ENCODE measurements around the gene ISYNA1. TPM values are rescaled to one million over a fixed set of nuclear protein-coding genes. Genes with fewer than 3 reads are reported as not detected.

The ISYNA1 gene
- total and polyA plus RNA-seq, 2 of the 13 experiments (the other 11 are each of a cell fraction or from before 2014, with no cell fraction given), result 29.6 to 48.5 TPM

GRCh38 chr19:18418483-18419194 is 19.3 kb downstream of the ISYNA1 start (continued):
- TF ChIP-seq, protein P1, sequence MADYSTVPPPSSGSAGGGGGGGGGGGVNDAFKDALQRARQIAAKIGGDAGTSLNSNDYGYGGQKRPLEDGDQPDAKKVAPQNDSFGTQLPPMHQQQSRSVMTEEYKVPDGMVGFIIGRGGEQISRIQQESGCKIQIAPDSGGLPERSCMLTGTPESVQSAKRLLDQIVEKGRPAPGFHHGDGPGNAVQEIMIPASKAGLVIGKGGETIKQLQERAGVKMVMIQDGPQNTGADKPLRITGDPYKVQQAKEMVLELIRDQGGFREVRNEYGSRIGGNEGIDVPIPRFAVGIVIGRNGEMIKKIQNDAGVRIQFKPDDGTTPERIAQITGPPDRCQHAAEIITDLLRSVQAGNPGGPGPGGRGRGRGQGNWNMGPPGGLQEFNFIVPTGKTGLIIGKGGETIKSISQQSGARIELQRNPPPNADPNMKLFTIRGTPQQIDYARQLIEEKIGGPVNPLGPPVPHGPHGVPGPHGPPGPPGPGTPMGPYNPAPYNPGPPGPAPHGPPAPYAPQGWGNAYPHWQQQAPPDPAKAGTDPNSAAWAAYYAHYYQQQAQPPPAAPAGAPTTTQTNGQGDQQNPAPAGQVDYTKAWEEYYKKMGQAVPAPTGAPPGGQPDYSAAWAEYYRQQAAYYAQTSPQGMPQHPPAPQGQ (CRISPR knock-in tag; IDR thresholded peaks at IDR 0.05; ENCODE audit: borderline replicate concordance), result 0 out of 2 replicates have a peak, but pooled peaks have one; percentile 23
- no peak for TF ChIP-seq DNMT1 (CRISPR knock-in tag; IDR thresholded peaks at IDR 0.05)
- peak; percentile 35 for TF ChIP-seq CBX1 (IDR thresholded peaks at IDR 0.05; ENCODE audit: low read depth)
- TF ChIP-seq ZFP91 (CRISPR knock-in tag; IDR thresholded peaks at IDR 0.05; ENCODE audit: borderline replicate concordance), result peak; percentile 36; the same call in 1 of the 2 replicates
- TF ChIP-seq, protein P2, sequence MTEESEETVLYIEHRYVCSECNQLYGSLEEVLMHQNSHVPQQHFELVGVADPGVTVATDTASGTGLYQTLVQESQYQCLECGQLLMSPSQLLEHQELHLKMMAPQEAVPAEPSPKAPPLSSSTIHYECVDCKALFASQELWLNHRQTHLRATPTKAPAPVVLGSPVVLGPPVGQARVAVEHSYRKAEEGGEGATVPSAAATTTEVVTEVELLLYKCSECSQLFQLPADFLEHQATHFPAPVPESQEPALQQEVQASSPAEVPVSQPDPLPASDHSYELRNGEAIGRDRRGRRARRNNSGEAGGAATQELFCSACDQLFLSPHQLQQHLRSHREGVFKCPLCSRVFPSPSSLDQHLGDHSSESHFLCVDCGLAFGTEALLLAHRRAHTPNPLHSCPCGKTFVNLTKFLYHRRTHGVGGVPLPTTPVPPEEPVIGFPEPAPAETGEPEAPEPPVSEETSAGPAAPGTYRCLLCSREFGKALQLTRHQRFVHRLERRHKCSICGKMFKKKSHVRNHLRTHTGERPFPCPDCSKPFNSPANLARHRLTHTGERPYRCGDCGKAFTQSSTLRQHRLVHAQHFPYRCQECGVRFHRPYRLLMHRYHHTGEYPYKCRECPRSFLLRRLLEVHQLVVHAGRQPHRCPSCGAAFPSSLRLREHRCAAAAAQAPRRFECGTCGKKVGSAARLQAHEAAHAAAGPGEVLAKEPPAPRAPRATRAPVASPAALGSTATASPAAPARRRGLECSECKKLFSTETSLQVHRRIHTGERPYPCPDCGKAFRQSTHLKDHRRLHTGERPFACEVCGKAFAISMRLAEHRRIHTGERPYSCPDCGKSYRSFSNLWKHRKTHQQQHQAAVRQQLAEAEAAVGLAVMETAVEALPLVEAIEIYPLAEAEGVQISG (CRISPR knock-in tag; IDR thresholded peaks at IDR 0.05), result peak; percentile 26; the same call in 1 of the 2 replicates
- TF ChIP-seq ZNF629 (CRISPR knock-in tag; conservative IDR thresholded peaks at IDR 0.05), result peak; percentile 90
- no peak for TF ChIP-seq FOXA1 (IDR thresholded peaks at IDR 0.05)
- TF ChIP-seq FOXA1 (CRISPR knock-in tag; IDR thresholded peaks at IDR 0.05), result 0 out of 2 replicates have a peak, but pooled peaks have one; percentile 6
- TF ChIP-seq PHF5A (CRISPR knock-in tag; IDR thresholded peaks at IDR 0.05; ENCODE audit: low read depth, unreplicated experiment), result no peak
- peak; percentile 79; the same call in 1 of the 2 replicates for TF ChIP-seq ZNF777 (CRISPR knock-in tag; IDR thresholded peaks at IDR 0.05)
- TF ChIP-seq ZNF687 (CRISPR knock-in tag; IDR thresholded peaks at IDR 0.05), result peak; percentile 64
- peak; percentile 89 for TF ChIP-seq ZBTB38 (CRISPR knock-in tag; IDR thresholded peaks at IDR 0.05)
